Measurements from ENCODE around the gene ESRRB.

Gene ESRRB

DNA sequence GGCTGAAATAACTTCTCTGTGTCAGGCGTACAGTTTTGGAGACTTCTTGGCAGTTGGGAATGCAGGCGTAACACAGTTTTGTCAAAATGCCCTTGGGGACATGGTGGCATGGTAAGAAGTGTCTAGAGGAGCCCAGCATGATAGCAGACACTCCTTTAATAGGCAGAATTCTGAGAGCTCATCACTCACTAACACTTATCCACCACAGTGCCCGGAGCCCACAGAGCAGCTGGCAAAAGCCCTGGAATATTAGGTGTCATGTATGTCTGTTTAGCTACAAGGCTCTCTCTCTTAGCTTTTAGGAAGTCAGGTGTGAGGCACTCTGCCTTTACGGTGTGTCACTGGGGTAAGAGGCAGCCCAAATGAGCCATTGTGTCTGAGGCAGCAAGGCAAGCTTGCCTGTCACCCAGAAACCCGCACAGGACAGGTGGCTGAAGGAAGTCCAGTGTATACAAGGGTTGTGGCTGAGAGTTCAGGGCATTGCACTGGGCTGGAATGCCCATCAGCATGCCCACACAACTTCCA is 96.3 kb downstream of the ESRRB start:
- TF ChIP-seq FOXP2 (optimal IDR thresholded peaks at IDR 0.05; ENCODE audit: borderline replicate concordance, extremely low read depth, extremely low read length, insufficient read depth) (no peak), POLR2AphosphoS5 (IDR thresholded peaks at IDR 0.05; ENCODE audit: low read depth, low read length) (no peak)

DNA sequence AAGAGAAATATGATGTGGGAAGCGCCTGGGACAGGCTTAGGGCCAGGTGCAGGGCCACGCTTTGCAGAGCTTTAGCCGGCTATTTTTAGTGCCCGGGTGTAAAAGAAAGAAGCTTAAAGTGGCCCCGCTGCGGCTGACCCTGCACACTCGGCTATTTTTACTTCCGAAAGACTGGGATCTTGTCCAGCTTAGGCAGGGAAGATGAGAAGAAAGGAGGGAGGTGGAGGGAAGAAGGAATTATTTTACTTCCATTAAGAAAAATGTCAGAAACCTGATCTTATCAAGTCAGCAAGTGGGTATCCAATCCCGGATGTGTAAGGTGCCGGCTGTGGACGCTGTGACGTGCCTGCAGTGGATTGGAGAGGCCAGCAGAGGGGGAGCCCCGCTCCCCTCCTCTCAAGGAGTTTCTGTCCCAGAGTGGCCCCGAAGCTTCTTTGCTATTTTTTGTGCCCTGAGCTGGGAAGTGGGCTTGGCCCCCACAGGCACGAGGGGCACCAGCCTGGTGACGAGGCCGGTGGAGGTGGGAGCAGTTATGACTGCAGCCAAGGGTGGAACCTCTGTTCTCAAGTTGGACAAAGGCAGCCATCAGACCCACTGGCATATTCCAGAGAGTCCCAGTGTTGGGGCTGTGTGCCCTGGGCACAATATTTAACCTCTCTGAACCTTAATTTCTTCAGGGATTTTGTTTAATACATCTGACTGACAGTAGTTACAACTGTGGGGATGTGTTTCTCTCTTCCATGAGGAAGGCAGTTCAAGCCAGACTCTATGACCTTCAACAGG is 97.7 kb downstream of the ESRRB start:
- TF ChIP-seq FOXP2 (optimal IDR thresholded peaks at IDR 0.05; ENCODE audit: borderline replicate concordance, extremely low read depth, extremely low read length, insufficient read depth) (no peak), POLR2AphosphoS5 (IDR thresholded peaks at IDR 0.05; ENCODE audit: low read depth, low read length) (no peak), TAF1 (IDR thresholded peaks at IDR 0.05; ENCODE audit: borderline replicate concordance, insufficient read depth, low read length) (no peak), SIN3A (IDR thresholded peaks at IDR 0.05; ENCODE audit: borderline replicate concordance, insufficient read depth, low read length) (no peak)
- TF ChIP-seq, protein P1, sequence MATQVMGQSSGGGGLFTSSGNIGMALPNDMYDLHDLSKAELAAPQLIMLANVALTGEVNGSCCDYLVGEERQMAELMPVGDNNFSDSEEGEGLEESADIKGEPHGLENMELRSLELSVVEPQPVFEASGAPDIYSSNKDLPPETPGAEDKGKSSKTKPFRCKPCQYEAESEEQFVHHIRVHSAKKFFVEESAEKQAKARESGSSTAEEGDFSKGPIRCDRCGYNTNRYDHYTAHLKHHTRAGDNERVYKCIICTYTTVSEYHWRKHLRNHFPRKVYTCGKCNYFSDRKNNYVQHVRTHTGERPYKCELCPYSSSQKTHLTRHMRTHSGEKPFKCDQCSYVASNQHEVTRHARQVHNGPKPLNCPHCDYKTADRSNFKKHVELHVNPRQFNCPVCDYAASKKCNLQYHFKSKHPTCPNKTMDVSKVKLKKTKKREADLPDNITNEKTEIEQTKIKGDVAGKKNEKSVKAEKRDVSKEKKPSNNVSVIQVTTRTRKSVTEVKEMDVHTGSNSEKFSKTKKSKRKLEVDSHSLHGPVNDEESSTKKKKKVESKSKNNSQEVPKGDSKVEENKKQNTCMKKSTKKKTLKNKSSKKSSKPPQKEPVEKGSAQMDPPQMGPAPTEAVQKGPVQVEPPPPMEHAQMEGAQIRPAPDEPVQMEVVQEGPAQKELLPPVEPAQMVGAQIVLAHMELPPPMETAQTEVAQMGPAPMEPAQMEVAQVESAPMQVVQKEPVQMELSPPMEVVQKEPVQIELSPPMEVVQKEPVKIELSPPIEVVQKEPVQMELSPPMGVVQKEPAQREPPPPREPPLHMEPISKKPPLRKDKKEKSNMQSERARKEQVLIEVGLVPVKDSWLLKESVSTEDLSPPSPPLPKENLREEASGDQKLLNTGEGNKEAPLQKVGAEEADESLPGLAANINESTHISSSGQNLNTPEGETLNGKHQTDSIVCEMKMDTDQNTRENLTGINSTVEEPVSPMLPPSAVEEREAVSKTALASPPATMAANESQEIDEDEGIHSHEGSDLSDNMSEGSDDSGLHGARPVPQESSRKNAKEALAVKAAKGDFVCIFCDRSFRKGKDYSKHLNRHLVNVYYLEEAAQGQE (IDR thresholded peaks at IDR 0.05; ENCODE audit: insufficient read depth in 1 of 2, low read depth in 2 of 2, low read length in 2 of 2): no peak

DNA sequence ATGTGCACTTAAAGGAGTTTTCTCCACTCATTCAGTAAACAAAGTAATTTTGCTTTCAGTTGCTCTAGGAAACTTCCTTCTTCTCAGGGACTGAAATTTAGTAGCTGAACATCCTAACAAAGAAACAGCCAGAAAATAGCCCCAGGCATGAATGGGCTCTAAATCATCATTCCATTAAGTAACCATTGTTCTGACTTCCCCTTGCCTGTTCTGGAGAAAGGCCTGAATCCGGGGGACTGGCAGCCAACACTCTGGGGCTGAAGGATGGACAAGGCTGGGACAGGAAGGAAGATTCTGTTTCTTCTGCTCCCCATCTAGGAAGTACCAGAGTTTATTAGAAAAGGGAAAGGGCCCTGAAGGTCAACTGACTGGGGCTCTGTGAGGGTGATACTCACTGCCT is 104.5 kb downstream of the ESRRB start:
- TF ChIP-seq, protein P1 (IDR thresholded peaks at IDR 0.05; ENCODE audit: insufficient read depth in 1 of 2, low read depth in 2 of 2, low read length in 2 of 2): no peak
- TF ChIP-seq TAF1 (IDR thresholded peaks at IDR 0.05; ENCODE audit: borderline replicate concordance, insufficient read depth, low read length) (no peak), FOXP2 (optimal IDR thresholded peaks at IDR 0.05; ENCODE audit: borderline replicate concordance, extremely low read depth, extremely low read length, insufficient read depth) (no peak), SIN3A (IDR thresholded peaks at IDR 0.05; ENCODE audit: borderline replicate concordance, insufficient read depth, low read length) (no peak), POLR2AphosphoS5 (IDR thresholded peaks at IDR 0.05; ENCODE audit: low read depth, low read length) (no peak)

GRCh38 chr14:76484355-76484754 is 108.4 kb downstream of the ESRRB start:
- TF ChIP-seq SIN3A (IDR thresholded peaks at IDR 0.05; ENCODE audit: borderline replicate concordance, insufficient read depth, low read length) (no peak), TAF1 (IDR thresholded peaks at IDR 0.05; ENCODE audit: borderline replicate concordance, insufficient read depth, low read length) (no peak), FOXP2 (optimal IDR thresholded peaks at IDR 0.05; ENCODE audit: borderline replicate concordance, extremely low read depth, extremely low read length, insufficient read depth) (no peak), POLR2AphosphoS5 (IDR thresholded peaks at IDR 0.05; ENCODE audit: low read depth, low read length) (no peak)
- TF ChIP-seq, protein P1 (IDR thresholded peaks at IDR 0.05; ENCODE audit: insufficient read depth in 1 of 2, low read depth in 2 of 2, low read length in 2 of 2): no peak

GRCh38 chr14:76486251-76486743 is 110.4 kb downstream of the ESRRB start:
- TF ChIP-seq, protein P1 (IDR thresholded peaks at IDR 0.05; ENCODE audit: insufficient read depth in 1 of 2, low read depth in 2 of 2, low read length in 2 of 2): no peak
- TF ChIP-seq FOXP2 (optimal IDR thresholded peaks at IDR 0.05; ENCODE audit: borderline replicate concordance, extremely low read depth, extremely low read length, insufficient read depth) (no peak), POLR2AphosphoS5 (IDR thresholded peaks at IDR 0.05; ENCODE audit: low read depth, low read length) (no peak), TAF1 (IDR thresholded peaks at IDR 0.05; ENCODE audit: borderline replicate concordance, insufficient read depth, low read length) (no peak)

Data from PFSK-1 (cell line).